Liver (tissue), 3 donors: ENCODE data around the gene LRRC27.

Experiments used
- ATF3 ChIP-seq: IDR thresholded peaks from 2 replicates; pipeline ENCODE4 v1.6.1; 2016; ENCODE audit warnings: antibody characterized with exemption
- FOXA1 ChIP-seq: IDR thresholded peaks from 2 replicates; pipeline ENCODE4 v1.6.1; 2016; ENCODE audit warnings: antibody characterized with exemption
- FOXA2 ChIP-seq: IDR thresholded peaks from 2 replicates; pipeline ENCODE4 v1.6.1; 2016; ENCODE audit warnings: antibody characterized with exemption
- GABPA ChIP-seq, 2 donors: IDR thresholded peaks in 1 of 2; conservative IDR thresholded peaks in 1 of 2; 2 replicates each; pipeline ENCODE4 v1.6.1; 2016; ENCODE audit warnings: antibody characterized with exemption in 2 of 2, mild to moderate bottlenecking in 1 of 2, moderate library complexity in 1 of 2
- JUND ChIP-seq, 2 donors: IDR thresholded peaks; 2 replicates each; pipeline ENCODE4 v1.6.1; 2016; ENCODE audit warnings: antibody characterized with exemption in 2 of 2
- MAX ChIP-seq: IDR thresholded peaks from 2 replicates; pipeline ENCODE4 v1.6.1; 2016; ENCODE audit warnings: antibody characterized with exemption
- NR2F2 ChIP-seq: IDR thresholded peaks from 2 replicates; pipeline ENCODE4 v1.6.1; 2016; ENCODE audit warnings: antibody characterized with exemption
- RAD21 ChIP-seq, 2 donors: IDR thresholded peaks; 2 replicates each; pipeline ENCODE4 v1.6.1; 2016; ENCODE audit warnings: antibody characterized with exemption in 2 of 2, mild to moderate bottlenecking in 2 of 2
- SP1 ChIP-seq: IDR thresholded peaks from 2 replicates; pipeline ENCODE4 v1.6.1; 2018; ENCODE audit warnings: antibody characterized with exemption, mild to moderate bottlenecking
- TAF1 ChIP-seq: conservative IDR thresholded peaks from 2 replicates; pipeline ENCODE4 v1.6.1; 2016; ENCODE audit warnings: antibody characterized with exemption, mild to moderate bottlenecking
- ZBTB33 ChIP-seq: IDR thresholded peaks from 2 replicates; pipeline ENCODE4 v1.6.1; 2016; ENCODE audit warnings: antibody characterized with exemption
- TF ChIP-seq, protein P1 (sequence below): fragments of 150-350 bp; IDR thresholded peaks from 2 replicates; pipeline ENCODE4 v1.5.1; 2017; ENCODE audit warnings: improper control_type of control experiment, low read depth, low read length; ENCODE audit not compliant: missing input control
- TF ChIP-seq, protein P2 (sequence below): IDR thresholded peaks from 2 replicates; pipeline ENCODE4 v1.6.1; 2016; ENCODE audit warnings: antibody characterized with exemption, mild to moderate bottlenecking
- donor health status: healthy.
- donor health status: healthy.

GRCh38 chr10:132395704-132396493, 63.9 kb downstream of the LRRC27 start:
- TF ChIP-seq, protein P1, sequence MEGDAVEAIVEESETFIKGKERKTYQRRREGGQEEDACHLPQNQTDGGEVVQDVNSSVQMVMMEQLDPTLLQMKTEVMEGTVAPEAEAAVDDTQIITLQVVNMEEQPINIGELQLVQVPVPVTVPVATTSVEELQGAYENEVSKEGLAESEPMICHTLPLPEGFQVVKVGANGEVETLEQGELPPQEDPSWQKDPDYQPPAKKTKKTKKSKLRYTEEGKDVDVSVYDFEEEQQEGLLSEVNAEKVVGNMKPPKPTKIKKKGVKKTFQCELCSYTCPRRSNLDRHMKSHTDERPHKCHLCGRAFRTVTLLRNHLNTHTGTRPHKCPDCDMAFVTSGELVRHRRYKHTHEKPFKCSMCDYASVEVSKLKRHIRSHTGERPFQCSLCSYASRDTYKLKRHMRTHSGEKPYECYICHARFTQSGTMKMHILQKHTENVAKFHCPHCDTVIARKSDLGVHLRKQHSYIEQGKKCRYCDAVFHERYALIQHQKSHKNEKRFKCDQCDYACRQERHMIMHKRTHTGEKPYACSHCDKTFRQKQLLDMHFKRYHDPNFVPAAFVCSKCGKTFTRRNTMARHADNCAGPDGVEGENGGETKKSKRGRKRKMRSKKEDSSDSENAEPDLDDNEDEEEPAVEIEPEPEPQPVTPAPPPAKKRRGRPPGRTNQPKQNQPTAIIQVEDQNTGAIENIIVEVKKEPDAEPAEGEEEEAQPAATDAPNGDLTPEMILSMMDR, result no peak
- TF ChIP-seq, protein P2, sequence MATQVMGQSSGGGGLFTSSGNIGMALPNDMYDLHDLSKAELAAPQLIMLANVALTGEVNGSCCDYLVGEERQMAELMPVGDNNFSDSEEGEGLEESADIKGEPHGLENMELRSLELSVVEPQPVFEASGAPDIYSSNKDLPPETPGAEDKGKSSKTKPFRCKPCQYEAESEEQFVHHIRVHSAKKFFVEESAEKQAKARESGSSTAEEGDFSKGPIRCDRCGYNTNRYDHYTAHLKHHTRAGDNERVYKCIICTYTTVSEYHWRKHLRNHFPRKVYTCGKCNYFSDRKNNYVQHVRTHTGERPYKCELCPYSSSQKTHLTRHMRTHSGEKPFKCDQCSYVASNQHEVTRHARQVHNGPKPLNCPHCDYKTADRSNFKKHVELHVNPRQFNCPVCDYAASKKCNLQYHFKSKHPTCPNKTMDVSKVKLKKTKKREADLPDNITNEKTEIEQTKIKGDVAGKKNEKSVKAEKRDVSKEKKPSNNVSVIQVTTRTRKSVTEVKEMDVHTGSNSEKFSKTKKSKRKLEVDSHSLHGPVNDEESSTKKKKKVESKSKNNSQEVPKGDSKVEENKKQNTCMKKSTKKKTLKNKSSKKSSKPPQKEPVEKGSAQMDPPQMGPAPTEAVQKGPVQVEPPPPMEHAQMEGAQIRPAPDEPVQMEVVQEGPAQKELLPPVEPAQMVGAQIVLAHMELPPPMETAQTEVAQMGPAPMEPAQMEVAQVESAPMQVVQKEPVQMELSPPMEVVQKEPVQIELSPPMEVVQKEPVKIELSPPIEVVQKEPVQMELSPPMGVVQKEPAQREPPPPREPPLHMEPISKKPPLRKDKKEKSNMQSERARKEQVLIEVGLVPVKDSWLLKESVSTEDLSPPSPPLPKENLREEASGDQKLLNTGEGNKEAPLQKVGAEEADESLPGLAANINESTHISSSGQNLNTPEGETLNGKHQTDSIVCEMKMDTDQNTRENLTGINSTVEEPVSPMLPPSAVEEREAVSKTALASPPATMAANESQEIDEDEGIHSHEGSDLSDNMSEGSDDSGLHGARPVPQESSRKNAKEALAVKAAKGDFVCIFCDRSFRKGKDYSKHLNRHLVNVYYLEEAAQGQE, result no peak
- TF ChIP-seq FOXA2, result no peak
- no peak for TF ChIP-seq RAD21 (IDR thresholded peaks at IDR 0.05)
- TF ChIP-seq ATF3, result no peak
- no peak for TF ChIP-seq TAF1
- no peak for TF ChIP-seq GABPA (IDR thresholded peaks at IDR 0.05 in 1 of 2, conservative IDR thresholded peaks at IDR 0.05 in 1 of 2)
- no peak for TF ChIP-seq ZBTB33
- peak; percentile 49 for TF ChIP-seq SP1
- no peak for TF ChIP-seq MAX
- TF ChIP-seq FOXA1, result no peak
- TF ChIP-seq JUND (IDR thresholded peaks at IDR 0.05), result no peak
- TF ChIP-seq NR2F2, result no peak
